ENCODE measurements around the gene ATP1B3. TPM values are rescaled to one million over a fixed set of nuclear protein-coding genes. Genes with fewer than 3 reads are reported as not detected.

The ATP1B3 gene
- polyA plus RNA-seq, 1 of the 3 experiments (the other 2 are of a cell fraction), result 86.3 TPM

DNA sequence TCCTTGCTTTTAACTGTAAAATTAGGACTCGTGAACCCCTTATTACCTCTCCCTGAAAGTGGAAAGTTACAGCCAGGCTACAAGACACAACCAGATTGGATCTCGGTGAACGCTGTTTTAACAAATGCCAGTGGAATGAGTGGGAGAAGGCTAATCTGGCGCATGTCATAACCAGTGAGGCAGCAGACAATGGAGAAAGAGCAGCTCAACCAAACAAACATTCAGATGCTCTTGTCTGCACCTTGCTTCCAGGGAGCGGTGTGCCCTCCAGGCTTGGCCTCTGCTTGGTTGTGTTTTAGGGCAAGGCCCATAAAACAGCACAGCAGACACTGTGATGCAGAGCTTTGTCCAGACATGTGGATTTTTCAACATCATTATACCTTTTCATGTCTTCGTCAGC is 45.9 kb upstream of the ATP1B3 start:
- Histone ChIP-seq H3K4me2 (no peak overlapping the region), H3K36me3 (replicated peaks in 1 of 2; ENCODE audit: control insufficient read depth in 1 of 2, insufficient read depth in 2 of 2, low read length in 1 of 2) (no peaks in the 10 kb centered on the region), H4K20me1 (ENCODE audit: insufficient read depth) (no peaks in the 10 kb centered on the region), H3K9me2 (no peaks in the 10 kb centered on the region), H3K9me3 (no peaks in the 10 kb centered on the region), H3K4me1 (ENCODE audit: control insufficient read depth in 1 of 2, insufficient read depth in 2 of 2, low read depth in 1 of 2, low read length in 1 of 2) (peaks cover 0 to 12% of the 10 kb centered on the region in 2 experiments; a peak in 1 of 4 replicates), H3K79me2 (ENCODE audit: insufficient read depth) (no peaks in the 10 kb centered on the region), H3K27me3 (ENCODE audit: insufficient read depth) (no peaks in the 10 kb centered on the region), H3K9ac (no peak overlapping the region), H3K4me3 (ENCODE audit: low read depth in 2 of 2, low read length in 1 of 2) (no peak overlapping the region), H2AFZ (ENCODE audit: low read depth) (no peak overlapping the region), H3K27ac (ENCODE audit: low read depth in 2 of 2, low read length in 1 of 2) (peak overlapping the region in 1 of 2 experiments; percentile 31; a peak in 1 of 4 replicates), H3F3A (replicated peaks; ENCODE audit: insufficient read depth) (no peaks in the 10 kb centered on the region)
- TF ChIP-seq, protein P1, sequence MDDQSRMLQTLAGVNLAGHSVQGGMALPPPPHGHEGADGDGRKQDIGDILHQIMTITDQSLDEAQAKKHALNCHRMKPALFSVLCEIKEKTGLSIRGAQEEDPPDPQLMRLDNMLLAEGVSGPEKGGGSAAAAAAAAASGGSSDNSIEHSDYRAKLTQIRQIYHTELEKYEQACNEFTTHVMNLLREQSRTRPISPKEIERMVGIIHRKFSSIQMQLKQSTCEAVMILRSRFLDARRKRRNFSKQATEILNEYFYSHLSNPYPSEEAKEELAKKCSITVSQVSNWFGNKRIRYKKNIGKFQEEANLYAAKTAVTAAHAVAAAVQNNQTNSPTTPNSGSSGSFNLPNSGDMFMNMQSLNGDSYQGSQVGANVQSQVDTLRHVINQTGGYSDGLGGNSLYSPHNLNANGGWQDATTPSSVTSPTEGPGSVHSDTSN (IDR thresholded peaks at IDR 0.05), result peak; percentile 39; the same call in 1 of the 2 replicates
- no peak for TF ChIP-seq NRF1 (IDR thresholded peaks at IDR 0.05; ENCODE audit: low read depth, low read length)
- TF ChIP-seq RFX5 (IDR thresholded peaks at IDR 0.05; ENCODE audit: low read length), result no peak
- TF ChIP-seq, protein P2, sequence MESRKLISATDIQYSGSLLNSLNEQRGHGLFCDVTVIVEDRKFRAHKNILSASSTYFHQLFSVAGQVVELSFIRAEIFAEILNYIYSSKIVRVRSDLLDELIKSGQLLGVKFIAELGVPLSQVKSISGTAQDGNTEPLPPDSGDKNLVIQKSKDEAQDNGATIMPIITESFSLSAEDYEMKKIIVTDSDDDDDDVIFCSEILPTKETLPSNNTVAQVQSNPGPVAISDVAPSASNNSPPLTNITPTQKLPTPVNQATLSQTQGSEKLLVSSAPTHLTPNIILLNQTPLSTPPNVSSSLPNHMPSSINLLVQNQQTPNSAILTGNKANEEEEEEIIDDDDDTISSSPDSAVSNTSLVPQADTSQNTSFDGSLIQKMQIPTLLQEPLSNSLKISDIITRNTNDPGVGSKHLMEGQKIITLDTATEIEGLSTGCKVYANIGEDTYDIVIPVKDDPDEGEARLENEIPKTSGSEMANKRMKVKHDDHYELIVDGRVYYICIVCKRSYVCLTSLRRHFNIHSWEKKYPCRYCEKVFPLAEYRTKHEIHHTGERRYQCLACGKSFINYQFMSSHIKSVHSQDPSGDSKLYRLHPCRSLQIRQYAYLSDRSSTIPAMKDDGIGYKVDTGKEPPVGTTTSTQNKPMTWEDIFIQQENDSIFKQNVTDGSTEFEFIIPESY (IDR thresholded peaks at IDR 0.05; ENCODE audit: borderline replicate concordance, low read depth), result no peak
- TF ChIP-seq TCF12 (IDR thresholded peaks at IDR 0.05), result peak; percentile 32; the same call in 1 of the 2 replicates
- peak; percentile 65 for TF ChIP-seq GATA2 (CRISPR knock-in tag; IDR thresholded peaks at IDR 0.05)
- peak; percentile 77 for TF ChIP-seq RCOR1 (IDR thresholded peaks at IDR 0.05; ENCODE audit: low read length)
- 0 out of 4 replicates have a peak, but pooled peaks of 1 of the 2 experiments have one; percentile 27 for TF ChIP-seq EP300 (IDR thresholded peaks at IDR 0.05; ENCODE audit: borderline replicate concordance in 1 of 2, low read depth in 1 of 2, low read length in 1 of 2)
- no peak for TF ChIP-seq MEF2A (IDR thresholded peaks at IDR 0.05; ENCODE audit: borderline replicate concordance, low read depth)
- peak; percentile 52 for DNase-seq
- CTCF ChIA-PET, result interaction anchor here (0.6 to 1.4 kb wide), 2 partner anchors 45 to 92 kb away, joined by 3 to 4 read pairs; partner anchors contain the start of gene RNF7
- POLR2A ChIA-PET, result no interaction called here
- WGBS (ENCODE audit: low lambda C conversion rate), result 42% methylated on average over 6 of the region's 6 CpGs

DNA sequence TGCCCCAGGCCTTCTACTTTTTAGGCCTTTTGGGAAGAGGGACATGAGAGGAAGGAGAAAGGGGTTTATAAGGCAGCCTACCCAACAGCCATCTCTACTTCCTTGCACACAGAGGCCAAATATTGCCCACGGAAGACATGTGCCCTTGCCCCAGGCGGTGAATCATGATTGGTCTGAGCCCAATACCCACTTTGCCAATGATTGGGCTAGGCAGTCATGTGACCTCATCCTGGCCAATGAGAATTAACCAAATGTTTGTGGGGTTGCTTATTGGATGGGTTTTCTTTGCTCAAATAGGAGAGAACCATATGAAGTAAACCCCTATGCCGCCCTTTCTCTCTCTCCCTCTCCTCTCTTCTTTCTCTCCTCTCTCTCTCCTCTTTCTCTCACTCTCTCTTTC is 42.2 kb upstream of the ATP1B3 start:
- peaks cover 0 to 6% of the 10 kb centered on the region in 2 experiments; a peak in 1 of 4 replicates for H3K4me1 ChIP-seq (ENCODE audit: control insufficient read depth in 1 of 2, insufficient read depth in 2 of 2, low read depth in 1 of 2, low read length in 1 of 2)
- no peaks in the 10 kb centered on the region for H3K36me3 ChIP-seq (replicated peaks in 1 of 2; ENCODE audit: control insufficient read depth in 1 of 2, insufficient read depth in 2 of 2, low read length in 1 of 2)
- no peak overlapping the region for H3K27ac ChIP-seq (ENCODE audit: low read depth in 2 of 2, low read length in 1 of 2)
- DNase-seq, result no peak
- H3K9me2 ChIP-seq, result no peaks in the 10 kb centered on the region
- no peak overlapping the region for H3K4me2 ChIP-seq
- no peaks in the 10 kb centered on the region for H3F3A ChIP-seq (replicated peaks; ENCODE audit: insufficient read depth)
- WGBS (ENCODE audit: low lambda C conversion rate), result 93% methylated on average over 3 of the region's 3 CpGs
- no peaks in the 10 kb centered on the region for H3K9me3 ChIP-seq
- H3K9ac ChIP-seq, result no peak overlapping the region
- no peak overlapping the region for H3K4me3 ChIP-seq (ENCODE audit: low read depth in 2 of 2, low read length in 1 of 2)
- H3K27me3 ChIP-seq (ENCODE audit: insufficient read depth), result no peaks in the 10 kb centered on the region
- CTCF ChIA-PET, result no interaction called here
- POLR2A ChIA-PET, result no interaction called here
- H2AFZ ChIP-seq (ENCODE audit: low read depth), result no peak overlapping the region
- H3K79me2 ChIP-seq (ENCODE audit: insufficient read depth), result no peaks in the 10 kb centered on the region
- no peaks in the 10 kb centered on the region for H4K20me1 ChIP-seq (ENCODE audit: insufficient read depth)
- no peak for TF ChIP-seq RCOR1 (IDR thresholded peaks at IDR 0.05; ENCODE audit: low read length)
- TF ChIP-seq EZH2phosphoT487 (IDR thresholded peaks at IDR 0.05; ENCODE audit: borderline replicate concordance, low read depth), result no peak
- no peak for TF ChIP-seq TCF12 (IDR thresholded peaks at IDR 0.05)
- TF ChIP-seq, protein P3, sequence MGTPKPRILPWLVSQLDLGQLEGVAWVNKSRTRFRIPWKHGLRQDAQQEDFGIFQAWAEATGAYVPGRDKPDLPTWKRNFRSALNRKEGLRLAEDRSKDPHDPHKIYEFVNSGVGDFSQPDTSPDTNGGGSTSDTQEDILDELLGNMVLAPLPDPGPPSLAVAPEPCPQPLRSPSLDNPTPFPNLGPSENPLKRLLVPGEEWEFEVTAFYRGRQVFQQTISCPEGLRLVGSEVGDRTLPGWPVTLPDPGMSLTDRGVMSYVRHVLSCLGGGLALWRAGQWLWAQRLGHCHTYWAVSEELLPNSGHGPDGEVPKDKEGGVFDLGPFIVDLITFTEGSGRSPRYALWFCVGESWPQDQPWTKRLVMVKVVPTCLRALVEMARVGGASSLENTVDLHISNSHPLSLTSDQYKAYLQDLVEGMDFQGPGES (IDR thresholded peaks at IDR 0.05; ENCODE audit: low read depth, low read length), result no peak
- no peak for TF ChIP-seq NFIC (IDR thresholded peaks at IDR 0.05; ENCODE audit: borderline replicate concordance)
- no peak for TF ChIP-seq GABPA (IDR thresholded peaks at IDR 0.05; ENCODE audit: low read depth)
- TF ChIP-seq SMC3 (IDR thresholded peaks at IDR 0.05; ENCODE audit: low read depth, low read length), result no peak
- TF ChIP-seq YY1 (IDR thresholded peaks at IDR 0.05; ENCODE audit: low read depth), result no peak
- TF ChIP-seq, protein P4, sequence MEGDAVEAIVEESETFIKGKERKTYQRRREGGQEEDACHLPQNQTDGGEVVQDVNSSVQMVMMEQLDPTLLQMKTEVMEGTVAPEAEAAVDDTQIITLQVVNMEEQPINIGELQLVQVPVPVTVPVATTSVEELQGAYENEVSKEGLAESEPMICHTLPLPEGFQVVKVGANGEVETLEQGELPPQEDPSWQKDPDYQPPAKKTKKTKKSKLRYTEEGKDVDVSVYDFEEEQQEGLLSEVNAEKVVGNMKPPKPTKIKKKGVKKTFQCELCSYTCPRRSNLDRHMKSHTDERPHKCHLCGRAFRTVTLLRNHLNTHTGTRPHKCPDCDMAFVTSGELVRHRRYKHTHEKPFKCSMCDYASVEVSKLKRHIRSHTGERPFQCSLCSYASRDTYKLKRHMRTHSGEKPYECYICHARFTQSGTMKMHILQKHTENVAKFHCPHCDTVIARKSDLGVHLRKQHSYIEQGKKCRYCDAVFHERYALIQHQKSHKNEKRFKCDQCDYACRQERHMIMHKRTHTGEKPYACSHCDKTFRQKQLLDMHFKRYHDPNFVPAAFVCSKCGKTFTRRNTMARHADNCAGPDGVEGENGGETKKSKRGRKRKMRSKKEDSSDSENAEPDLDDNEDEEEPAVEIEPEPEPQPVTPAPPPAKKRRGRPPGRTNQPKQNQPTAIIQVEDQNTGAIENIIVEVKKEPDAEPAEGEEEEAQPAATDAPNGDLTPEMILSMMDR (IDR thresholded peaks at IDR 0.05), result no peak
- no peak for TF ChIP-seq POLR2AphosphoS5 (IDR thresholded peaks at IDR 0.05; ENCODE audit: low read depth, low read length)
- TF ChIP-seq FOSL2 (IDR thresholded peaks at IDR 0.05; ENCODE audit: borderline replicate concordance, low read depth), result no peak
- TF ChIP-seq, protein P5, sequence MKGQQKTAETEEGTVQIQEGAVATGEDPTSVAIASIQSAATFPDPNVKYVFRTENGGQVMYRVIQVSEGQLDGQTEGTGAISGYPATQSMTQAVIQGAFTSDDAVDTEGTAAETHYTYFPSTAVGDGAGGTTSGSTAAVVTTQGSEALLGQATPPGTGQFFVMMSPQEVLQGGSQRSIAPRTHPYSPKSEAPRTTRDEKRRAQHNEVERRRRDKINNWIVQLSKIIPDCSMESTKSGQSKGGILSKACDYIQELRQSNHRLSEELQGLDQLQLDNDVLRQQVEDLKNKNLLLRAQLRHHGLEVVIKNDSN (IDR thresholded peaks at IDR 0.05; ENCODE audit: borderline replicate concordance, low read depth), result no peak
- TF ChIP-seq, protein P6, sequence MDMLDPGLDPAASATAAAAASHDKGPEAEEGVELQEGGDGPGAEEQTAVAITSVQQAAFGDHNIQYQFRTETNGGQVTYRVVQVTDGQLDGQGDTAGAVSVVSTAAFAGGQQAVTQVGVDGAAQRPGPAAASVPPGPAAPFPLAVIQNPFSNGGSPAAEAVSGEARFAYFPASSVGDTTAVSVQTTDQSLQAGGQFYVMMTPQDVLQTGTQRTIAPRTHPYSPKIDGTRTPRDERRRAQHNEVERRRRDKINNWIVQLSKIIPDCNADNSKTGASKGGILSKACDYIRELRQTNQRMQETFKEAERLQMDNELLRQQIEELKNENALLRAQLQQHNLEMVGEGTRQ (IDR thresholded peaks at IDR 0.05; ENCODE audit: borderline replicate concordance, low read depth, low read length), result no peak
- TF ChIP-seq TAF1 (IDR thresholded peaks at IDR 0.05; ENCODE audit: borderline replicate concordance, low read depth, low read length), result no peak

All from SK-N-SH (cell line).